VCaP (cell line): ENCODE data around the gene CTSK.
"Not testable (repeated sequence)": the region's sequence is repeated elsewhere in the genome, so short reads cannot be mapped to it uniquely, and the experiment has no call there.

Experiments
- H3K27ac ChIP-seq: fragments of 450-650 bp; 2 replicates; pipeline ENCODE4 v1.5.1; 2017
- CTCF ChIP-seq: fragments of 450-650 bp; conservative IDR thresholded peaks from 2 replicates; pipeline ENCODE4 v1.5.1; 2017; ENCODE audit warnings: mild to moderate bottlenecking, moderate library complexity

The CTSK gene

GRCh38 chr1:150780510-150780909 is 27.6 kb downstream of the CTSK start:
- no peak overlapping the region for H3K27ac ChIP-seq
- no peak for TF ChIP-seq CTCF

- no peak for TF ChIP-seq CTCF
- no peak overlapping the region for H3K27ac ChIP-seq
Measured at GRCh38 chr1:150778409-150778808, 29.7 kb downstream of the CTSK start.

DNA sequence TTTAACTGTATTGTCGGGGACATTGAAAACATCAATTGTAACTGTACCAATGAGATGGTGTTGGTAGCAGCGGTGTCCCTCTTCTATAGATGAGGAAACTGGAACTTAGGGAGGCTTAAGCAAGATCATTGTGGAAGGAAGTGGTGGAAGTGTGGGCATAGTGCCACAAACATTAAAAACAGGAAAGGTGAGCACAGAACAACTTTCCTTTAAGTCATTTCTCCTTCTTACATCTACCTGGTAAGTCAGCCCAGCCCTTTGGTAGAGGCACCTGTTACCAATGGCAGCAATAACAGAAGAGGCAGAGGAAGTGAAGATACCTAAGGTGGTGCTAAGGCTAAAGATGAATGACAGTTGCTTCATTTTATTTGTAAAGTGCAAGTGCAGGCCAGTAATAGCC is 30.5 kb downstream of the CTSK start:
- TF ChIP-seq CTCF, result no peak
- no peak overlapping the region for H3K27ac ChIP-seq

- H3K27ac ChIP-seq, result not testable (repeated sequence)
Measured at GRCh38 chr1:150775931-150776505, 32.0 kb downstream of the CTSK start.

DNA sequence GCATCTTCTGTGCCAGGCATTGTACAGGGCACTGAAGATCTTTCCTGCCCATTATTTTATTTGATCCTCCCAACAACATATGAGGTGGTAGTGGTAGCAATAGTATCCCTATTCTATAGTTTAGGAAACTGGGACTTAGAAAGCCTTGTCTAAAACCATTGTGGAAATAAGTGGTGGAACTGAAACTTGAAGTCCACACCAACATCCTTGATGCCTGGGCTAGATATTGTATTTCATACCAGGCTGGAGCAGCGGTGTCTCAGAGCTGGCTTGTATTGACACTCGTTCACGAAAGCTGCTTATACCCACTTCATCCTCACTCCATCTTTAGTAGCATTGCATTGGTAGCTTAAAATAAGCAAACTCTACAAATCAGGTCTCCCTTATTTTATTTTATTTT is 32.8 kb downstream of the CTSK start:
- TF ChIP-seq CTCF, result no peak
- no peak overlapping the region for H3K27ac ChIP-seq

GRCh38 chr1:150772326-150772725 is 35.7 kb downstream of the CTSK start:
- TF ChIP-seq CTCF, result no peak
- H3K27ac ChIP-seq, result no peak overlapping the region

DNA sequence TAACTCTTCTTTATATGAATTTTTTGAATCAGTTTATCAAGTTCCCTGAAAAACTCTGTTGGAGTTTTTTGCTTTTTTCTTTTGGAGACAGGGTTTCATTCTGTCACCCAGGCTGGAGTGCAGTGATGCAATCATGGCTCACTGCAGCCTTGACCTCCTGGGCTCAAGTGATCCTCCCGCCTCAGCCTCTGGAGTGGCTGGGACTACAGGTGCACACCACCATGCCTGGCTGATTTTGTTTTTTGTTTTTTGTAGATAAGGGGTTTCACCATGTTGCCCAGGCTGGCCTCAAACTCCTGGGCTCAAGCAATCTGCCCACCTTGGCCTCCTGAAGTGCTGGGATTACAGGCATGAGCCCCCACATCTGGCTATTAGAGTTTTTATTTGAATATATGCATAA is 40.4 kb downstream of the CTSK start:
- H3K27ac ChIP-seq, result not testable (repeated sequence)

GRCh38 chr1:150765977-150766301 is 42.1 kb downstream of the CTSK start:
- not testable (repeated sequence) for H3K27ac ChIP-seq

- no peak within 1 kb of the TSS for H3K27ac ChIP-seq
- no peak for TF ChIP-seq CTCF
Measured at GRCh38 chr1:150765296-150765976, 42.6 kb downstream of the CTSK start, which contains the start of gene CTSS. TSS of gene CTSS (minus strand) at chr1:150765778. CDS start at chr1:150764763, 1,015 bp downstream.
